Measurements from ENCODE around the gene VSNL1.

The VSNL1 gene

GRCh38 chr2:17576802-17577201 is 36.3 kb downstream of the VSNL1 start:
- Histone ChIP-seq H3K4me2 (ENCODE audit: insufficient read depth, low read length, poor library complexity, severe bottlenecking) (no peak overlapping the region), H3K4me3 (ENCODE audit: low read length in 2 of 2) (no peak overlapping the region), H3K79me1 (ENCODE audit: low read depth, low read length) (no peaks in the 10 kb centered on the region)

GRCh38 chr2:17578466-17578928 is 38.0 kb downstream of the VSNL1 start:
- Histone ChIP-seq H3K4me3 (ENCODE audit: low read length in 2 of 2) (no peak overlapping the region), H4K91ac (ENCODE audit: low read depth, low read length, poor library complexity) (no peak overlapping the region), H3K4me2 (ENCODE audit: insufficient read depth, low read length, poor library complexity, severe bottlenecking) (no peak overlapping the region), H2BK120ac (ENCODE audit: low read depth, low read length) (no peak overlapping the region), H3K27ac (replicated peaks; ENCODE audit: low read length) (no peak overlapping the region), H3K27me3 (ENCODE audit: control insufficient read depth in 3 of 3, insufficient read depth in 3 of 3, low read depth in 1 of 3, low read length in 3 of 3) (no peaks in the 10 kb centered on the region), H3K4ac (ENCODE audit: low read length) (no peak overlapping the region), H2BK12ac (ENCODE audit: low read length) (no peak overlapping the region), H2BK5ac (ENCODE audit: low read length) (no peak overlapping the region), H3K4me1 (ENCODE audit: control insufficient read depth in 2 of 2, insufficient read depth in 1 of 2, low read depth in 1 of 2, low read length in 2 of 2) (no peaks in the 10 kb centered on the region), H3K14ac (ENCODE audit: low read length) (no peak overlapping the region), H3K9ac (ENCODE audit: low read depth, low read length, poor library complexity) (no peak overlapping the region), H2BK15ac (ENCODE audit: low read length) (no peak overlapping the region), H4K8ac (ENCODE audit: low read depth, low read length) (no peak overlapping the region), H3K36me3 (replicated peaks in 1 of 2; ENCODE audit: control insufficient read depth in 2 of 2, insufficient read depth in 2 of 2, low read length in 2 of 2) (no peaks in the 10 kb centered on the region), H2AK5ac (ENCODE audit: low read depth, low read length) (no peak overlapping the region), H2AFZ (ENCODE audit: low read length) (peak overlapping the region; percentile 28), H3K18ac (ENCODE audit: low read length) (no peak overlapping the region), H3K9me3 (replicated peaks in 1 of 2; ENCODE audit: control insufficient read depth in 2 of 2, insufficient read depth in 1 of 2, low read depth in 1 of 2, low read length in 2 of 2) (no peaks in the 10 kb centered on the region), H3K23ac (ENCODE audit: low read depth, low read length, poor library complexity) (no peak overlapping the region), H3K79me1 (ENCODE audit: low read depth, low read length) (no peaks in the 10 kb centered on the region)
- WGBS, 2 donors (ENCODE audit: extremely low coverage in 2 of 2, insufficient read length in 2 of 2, insufficient replicate concordance in 1 of 2) = no CpG with 5 or more reads among the region's 5 CpGs
- no peak for DNase-seq (ENCODE audit: low spot score)

More at GRCh38 chr2:17576802-17577201, 36.3 kb downstream of the VSNL1 start:
- no peak overlapping the region for H4K8ac ChIP-seq (ENCODE audit: low read depth, low read length)
- no peak overlapping the region for H3K9ac ChIP-seq (ENCODE audit: low read depth, low read length, poor library complexity)
- no peak overlapping the region for H3K4ac ChIP-seq (ENCODE audit: low read length)
- no peak overlapping the region for H2BK5ac ChIP-seq (ENCODE audit: low read length)
- H3K36me3 ChIP-seq (replicated peaks in 1 of 2; ENCODE audit: control insufficient read depth in 2 of 2, insufficient read depth in 2 of 2, low read length in 2 of 2) = no peaks in the 10 kb centered on the region
- H2AK5ac ChIP-seq (ENCODE audit: low read depth, low read length) = no peak overlapping the region
- H4K91ac ChIP-seq (ENCODE audit: low read depth, low read length, poor library complexity) = no peak overlapping the region
- no peak overlapping the region for H2BK12ac ChIP-seq (ENCODE audit: low read length)
- no peaks in the 10 kb centered on the region for H3K9me3 ChIP-seq (replicated peaks in 1 of 2; ENCODE audit: control insufficient read depth in 2 of 2, insufficient read depth in 1 of 2, low read depth in 1 of 2, low read length in 2 of 2)
- no peak overlapping the region for H2BK120ac ChIP-seq (ENCODE audit: low read depth, low read length)
- WGBS, 2 donors (ENCODE audit: extremely low coverage in 2 of 2, insufficient read length in 2 of 2, insufficient replicate concordance in 1 of 2) = no CpG with 5 or more reads among the region's 1 CpG
- H3K23ac ChIP-seq (ENCODE audit: low read depth, low read length, poor library complexity) = no peak overlapping the region
- H3K27me3 ChIP-seq (ENCODE audit: control insufficient read depth in 3 of 3, insufficient read depth in 3 of 3, low read depth in 1 of 3, low read length in 3 of 3) = no peaks in the 10 kb centered on the region
- H2AFZ ChIP-seq (ENCODE audit: low read length) = no peak overlapping the region
- no peak overlapping the region for H3K14ac ChIP-seq (ENCODE audit: low read length)
- no peak overlapping the region for H2BK15ac ChIP-seq (ENCODE audit: low read length)
- DNase-seq (ENCODE audit: low spot score) = no peak
- H3K4me1 ChIP-seq (ENCODE audit: control insufficient read depth in 2 of 2, insufficient read depth in 1 of 2, low read depth in 1 of 2, low read length in 2 of 2) = no peaks in the 10 kb centered on the region
- no peak overlapping the region for H3K27ac ChIP-seq (replicated peaks; ENCODE audit: low read length)
- H3K18ac ChIP-seq (ENCODE audit: low read length) = no peak overlapping the region

- H3K27ac ChIP-seq (replicated peaks; ENCODE audit: low read length) = no peak overlapping the region
- H3K18ac ChIP-seq (ENCODE audit: low read length) = no peak overlapping the region
- no peak overlapping the region for H3K9ac ChIP-seq (ENCODE audit: low read depth, low read length, poor library complexity)
- no peak overlapping the region for H3K14ac ChIP-seq (ENCODE audit: low read length)
- H2BK12ac ChIP-seq (ENCODE audit: low read length) = no peak overlapping the region
- no peak overlapping the region for H3K4me2 ChIP-seq (ENCODE audit: insufficient read depth, low read length, poor library complexity, severe bottlenecking)
- H3K36me3 ChIP-seq (replicated peaks in 1 of 2; ENCODE audit: control insufficient read depth in 2 of 2, insufficient read depth in 2 of 2, low read length in 2 of 2) = no peaks in the 10 kb centered on the region
- H3K4me1 ChIP-seq (ENCODE audit: control insufficient read depth in 2 of 2, insufficient read depth in 1 of 2, low read depth in 1 of 2, low read length in 2 of 2) = no peaks in the 10 kb centered on the region
- no peaks in the 10 kb centered on the region for H3K27me3 ChIP-seq (ENCODE audit: control insufficient read depth in 3 of 3, insufficient read depth in 3 of 3, low read depth in 1 of 3, low read length in 3 of 3)
- no peak overlapping the region for H3K23ac ChIP-seq (ENCODE audit: low read depth, low read length, poor library complexity)
- no peaks in the 10 kb centered on the region for H3K79me1 ChIP-seq (ENCODE audit: low read depth, low read length)
- H2AFZ ChIP-seq (ENCODE audit: low read length) = no peak overlapping the region
- H3K4ac ChIP-seq (ENCODE audit: low read length) = no peak overlapping the region
- no peak overlapping the region for H2AK5ac ChIP-seq (ENCODE audit: low read depth, low read length)
- H2BK15ac ChIP-seq (ENCODE audit: low read length) = no peak overlapping the region
- H2BK5ac ChIP-seq (ENCODE audit: low read length) = no peak overlapping the region
- H3K4me3 ChIP-seq (ENCODE audit: low read length in 2 of 2) = no peak overlapping the region
- H4K8ac ChIP-seq (ENCODE audit: low read depth, low read length) = no peak overlapping the region
- H3K9me3 ChIP-seq (replicated peaks in 1 of 2; ENCODE audit: control insufficient read depth in 2 of 2, insufficient read depth in 1 of 2, low read depth in 1 of 2, low read length in 2 of 2) = no peaks in the 10 kb centered on the region
- no peak overlapping the region for H4K91ac ChIP-seq (ENCODE audit: low read depth, low read length, poor library complexity)
- DNase-seq (ENCODE audit: low spot score) = no peak
- H2BK120ac ChIP-seq (ENCODE audit: low read depth, low read length) = no peak overlapping the region
- no CpG with 5 or more reads among the region's 3 CpGs for WGBS, 2 donors (ENCODE audit: extremely low coverage in 2 of 2, insufficient read length in 2 of 2, insufficient replicate concordance in 1 of 2)
Measured at GRCh38 chr2:17579605-17580318, 39.3 kb downstream of the VSNL1 start.

GRCh38 chr2:17580319-17580715 is 39.8 kb downstream of the VSNL1 start:
- H3K4ac ChIP-seq (ENCODE audit: low read length) = no peak overlapping the region
- H3K14ac ChIP-seq (ENCODE audit: low read length) = no peak overlapping the region
- H2BK12ac ChIP-seq (ENCODE audit: low read length) = no peak overlapping the region
- no peaks in the 10 kb centered on the region for H3K9me3 ChIP-seq (replicated peaks in 1 of 2; ENCODE audit: control insufficient read depth in 2 of 2, insufficient read depth in 1 of 2, low read depth in 1 of 2, low read length in 2 of 2)
- H4K8ac ChIP-seq (ENCODE audit: low read depth, low read length) = no peak overlapping the region
- no peak for DNase-seq (ENCODE audit: low spot score)
- H2AFZ ChIP-seq (ENCODE audit: low read length) = no peak overlapping the region
- no peak overlapping the region for H2BK120ac ChIP-seq (ENCODE audit: low read depth, low read length)
- no peaks in the 10 kb centered on the region for H3K79me1 ChIP-seq (ENCODE audit: low read depth, low read length)
- H3K18ac ChIP-seq (ENCODE audit: low read length) = no peak overlapping the region
- H3K4me1 ChIP-seq (ENCODE audit: control insufficient read depth in 2 of 2, insufficient read depth in 1 of 2, low read depth in 1 of 2, low read length in 2 of 2) = no peaks in the 10 kb centered on the region
- WGBS, 2 donors (ENCODE audit: extremely low coverage in 2 of 2, insufficient read length in 2 of 2, insufficient replicate concordance in 1 of 2) = no CpG with 5 or more reads among the region's 2 CpGs
- H2BK5ac ChIP-seq (ENCODE audit: low read length) = no peak overlapping the region
- no peak overlapping the region for H3K4me3 ChIP-seq (ENCODE audit: low read length in 2 of 2)
- H3K23ac ChIP-seq (ENCODE audit: low read depth, low read length, poor library complexity) = no peak overlapping the region
- no peak overlapping the region for H4K91ac ChIP-seq (ENCODE audit: low read depth, low read length, poor library complexity)
- H3K36me3 ChIP-seq (replicated peaks in 1 of 2; ENCODE audit: control insufficient read depth in 2 of 2, insufficient read depth in 2 of 2, low read length in 2 of 2) = no peaks in the 10 kb centered on the region
- no peak overlapping the region for H2BK15ac ChIP-seq (ENCODE audit: low read length)
- H3K9ac ChIP-seq (ENCODE audit: low read depth, low read length, poor library complexity) = no peak overlapping the region
- H3K27ac ChIP-seq (replicated peaks; ENCODE audit: low read length) = no peak overlapping the region
- no peak overlapping the region for H2AK5ac ChIP-seq (ENCODE audit: low read depth, low read length)
- H3K4me2 ChIP-seq (ENCODE audit: insufficient read depth, low read length, poor library complexity, severe bottlenecking) = no peak overlapping the region
- H3K27me3 ChIP-seq (ENCODE audit: control insufficient read depth in 3 of 3, insufficient read depth in 3 of 3, low read depth in 1 of 3, low read length in 3 of 3) = no peaks in the 10 kb centered on the region

All from neuronal stem cell (in vitro differentiated cells).